SKM-1 (cell line): ENCODE measurements around the gene TLCD3A.
"Not testable (repeated sequence)": the region's sequence is repeated elsewhere in the genome, so short reads cannot be mapped to it uniquely, and the experiment has no call there.

Experiments
- DNase-seq: peaks from one replicate; lab custom pipeline; 2025; ENCODE audit not compliant: unreplicated experiment; lab: John Stamatoyannopoulos, UW

Gene TLCD3A

GRCh38 chr17:784143-784542 lies 51.7 kb downstream of the TLCD3A start:
- no peak for DNase-seq

- DNase-seq: not testable (repeated sequence)
Measured at GRCh38 chr17:785901-786300, 53.5 kb downstream of the TLCD3A start.

- DNase-seq: no peak
Measured at GRCh38 chr17:787641-788221, 55.3 kb downstream of the TLCD3A start.

GRCh38 chr17:788551-788950 lies 56.2 kb downstream of the TLCD3A start:
- no peak for DNase-seq

- no peak for DNase-seq
Measured at GRCh38 chr17:789160-789840, 56.9 kb downstream of the TLCD3A start.

GRCh38 chr17:789931-790873 lies 57.8 kb downstream of the TLCD3A start:
- DNase-seq: not testable (repeated sequence)

GRCh38 chr17:790874-791247 lies 58.5 kb downstream of the TLCD3A start:
- not testable (repeated sequence) for DNase-seq

GRCh38 chr17:791829-792228 lies 59.4 kb downstream of the TLCD3A start:
- no peak for DNase-seq

GRCh38 chr17:792277-792676 lies 59.9 kb downstream of the TLCD3A start:
- no peak for DNase-seq
